GM12864 (cell line): ENCODE data around the gene TBCK.

Experiments used
- DNase-seq: peaks from one replicate; pipeline ENCODE4 v3.0.0-alpha.2; 2011; ENCODE audit warnings: low read depth
- H3K4me3 ChIP-seq: 2 replicates; pipeline ENCODE4 v1.5.1; 2011; ENCODE audit warnings: mild to moderate bottlenecking, low read depth, low read length, control low read depth
- TF ChIP-seq, protein P1 (sequence below): IDR thresholded peaks from 2 replicates; pipeline ENCODE4 v1.5.1; 2011; ENCODE audit warnings: low read depth, mild to moderate bottlenecking, moderate library complexity, low read length, control low read depth, inconsistent platforms; ENCODE audit errors: missing control alignments

TBCK gene

DNA sequence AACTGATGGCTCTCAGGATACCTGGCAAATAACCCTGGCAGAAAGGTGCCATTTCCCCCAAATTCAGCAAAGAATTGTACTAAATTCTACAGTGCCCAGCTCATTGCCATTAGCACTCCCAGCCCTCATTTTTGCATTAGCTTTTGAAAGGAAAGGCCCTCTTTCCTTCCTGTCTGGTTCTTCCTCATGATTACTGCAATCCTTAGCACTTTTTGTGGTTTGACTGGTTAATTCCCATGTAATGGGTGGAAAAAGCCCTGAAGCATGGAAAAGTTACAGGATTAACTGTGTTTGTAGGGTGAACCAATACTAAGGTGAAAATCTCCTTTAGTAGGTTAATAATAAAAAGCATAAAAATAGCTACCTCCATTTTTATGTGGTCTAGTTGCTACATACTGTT is 281.3 kb downstream of the TBCK start:
- no peak for DNase-seq
- TF ChIP-seq, protein P1, sequence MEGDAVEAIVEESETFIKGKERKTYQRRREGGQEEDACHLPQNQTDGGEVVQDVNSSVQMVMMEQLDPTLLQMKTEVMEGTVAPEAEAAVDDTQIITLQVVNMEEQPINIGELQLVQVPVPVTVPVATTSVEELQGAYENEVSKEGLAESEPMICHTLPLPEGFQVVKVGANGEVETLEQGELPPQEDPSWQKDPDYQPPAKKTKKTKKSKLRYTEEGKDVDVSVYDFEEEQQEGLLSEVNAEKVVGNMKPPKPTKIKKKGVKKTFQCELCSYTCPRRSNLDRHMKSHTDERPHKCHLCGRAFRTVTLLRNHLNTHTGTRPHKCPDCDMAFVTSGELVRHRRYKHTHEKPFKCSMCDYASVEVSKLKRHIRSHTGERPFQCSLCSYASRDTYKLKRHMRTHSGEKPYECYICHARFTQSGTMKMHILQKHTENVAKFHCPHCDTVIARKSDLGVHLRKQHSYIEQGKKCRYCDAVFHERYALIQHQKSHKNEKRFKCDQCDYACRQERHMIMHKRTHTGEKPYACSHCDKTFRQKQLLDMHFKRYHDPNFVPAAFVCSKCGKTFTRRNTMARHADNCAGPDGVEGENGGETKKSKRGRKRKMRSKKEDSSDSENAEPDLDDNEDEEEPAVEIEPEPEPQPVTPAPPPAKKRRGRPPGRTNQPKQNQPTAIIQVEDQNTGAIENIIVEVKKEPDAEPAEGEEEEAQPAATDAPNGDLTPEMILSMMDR: no peak
- no peak overlapping the region for H3K4me3 ChIP-seq

DNA sequence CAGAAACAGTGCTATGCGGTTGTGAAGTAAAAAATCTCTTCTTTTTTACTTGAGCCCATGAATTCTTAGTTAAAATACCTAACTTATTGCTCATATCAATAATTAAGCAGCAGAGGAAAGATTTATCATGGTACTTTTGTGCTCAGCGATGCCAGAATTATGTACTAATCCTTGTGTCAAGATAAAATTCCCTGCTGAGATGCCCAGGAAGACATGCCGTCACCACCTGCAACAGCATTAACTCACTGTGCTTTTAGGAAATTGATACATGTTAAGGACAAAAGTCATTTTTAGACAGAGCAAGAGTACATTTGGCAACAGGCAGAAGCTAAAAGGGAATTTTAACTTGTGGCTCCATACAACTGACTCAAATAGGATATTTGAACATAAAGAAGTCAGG is 281.8 kb downstream of the TBCK start:
- TF ChIP-seq, protein P1: no peak
- no peak for DNase-seq
- no peak overlapping the region for H3K4me3 ChIP-seq

DNA sequence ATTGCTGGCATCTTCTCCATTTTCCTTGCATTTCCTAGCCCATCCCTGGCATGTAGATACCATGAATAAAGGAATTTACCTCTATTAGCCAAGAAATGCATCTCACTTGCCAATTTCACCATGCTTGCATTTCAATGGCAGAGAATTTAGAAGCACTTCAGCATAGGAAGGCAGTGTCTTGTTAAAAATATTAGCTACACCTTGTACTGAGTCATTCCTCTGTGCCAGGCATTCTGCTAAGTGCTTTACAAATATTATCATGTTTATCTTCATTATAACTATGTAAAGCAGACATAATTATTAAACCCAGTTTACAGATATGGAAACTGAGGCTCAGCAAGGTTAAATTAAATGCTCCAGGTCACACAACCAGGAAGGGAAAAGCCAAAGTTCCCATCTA is 282.5 kb downstream of the TBCK start:
- H3K4me3 ChIP-seq: no peak overlapping the region
- no peak for DNase-seq
- TF ChIP-seq, protein P1: no peak

DNA sequence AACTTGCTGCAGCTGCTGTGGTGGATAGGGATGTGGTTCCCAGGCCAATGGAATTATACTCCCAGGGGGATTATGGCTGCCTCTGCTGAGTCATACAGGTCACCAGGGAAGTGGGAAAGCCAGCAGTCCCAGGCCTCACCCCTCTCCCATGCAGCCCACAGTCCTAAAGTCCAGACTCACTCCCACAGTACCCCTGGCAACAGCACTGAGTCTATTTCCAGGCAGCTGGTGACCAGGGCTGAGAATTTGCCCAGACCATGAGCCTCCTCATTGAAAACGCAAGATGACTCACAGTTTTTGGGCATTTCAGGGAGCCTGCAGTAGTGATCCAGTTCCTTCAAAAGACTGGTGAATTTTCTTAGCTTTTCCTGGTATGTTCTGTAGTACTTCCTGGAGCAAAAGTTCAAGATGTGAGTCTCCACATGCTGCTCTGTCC is 283.1 kb downstream of the TBCK start:
- no peak overlapping the region for H3K4me3 ChIP-seq
- DNase-seq: no peak
- TF ChIP-seq, protein P1: no peak

DNA sequence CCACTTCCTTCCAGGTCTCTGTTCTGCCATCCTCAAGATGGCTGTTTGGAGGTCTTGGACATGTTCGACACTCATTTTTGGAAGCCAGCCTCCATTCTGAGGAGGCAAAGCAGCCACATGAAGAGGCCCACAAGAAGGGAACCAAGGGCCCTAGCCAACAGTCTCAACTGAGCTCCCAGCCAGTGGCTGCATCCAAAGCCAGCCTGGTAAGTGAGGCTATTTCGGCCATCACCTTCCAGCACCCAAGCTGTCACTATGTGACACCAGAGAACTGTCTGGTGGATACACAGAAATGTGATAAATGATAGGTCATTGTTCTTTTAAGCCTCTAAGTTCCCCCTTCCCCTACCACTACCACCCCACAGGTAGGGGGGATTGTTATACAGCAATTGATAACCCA is 293.6 kb downstream of the TBCK start:
- no peak for DNase-seq
- H3K4me3 ChIP-seq: no peak overlapping the region
- TF ChIP-seq, protein P1: no peak

DNA sequence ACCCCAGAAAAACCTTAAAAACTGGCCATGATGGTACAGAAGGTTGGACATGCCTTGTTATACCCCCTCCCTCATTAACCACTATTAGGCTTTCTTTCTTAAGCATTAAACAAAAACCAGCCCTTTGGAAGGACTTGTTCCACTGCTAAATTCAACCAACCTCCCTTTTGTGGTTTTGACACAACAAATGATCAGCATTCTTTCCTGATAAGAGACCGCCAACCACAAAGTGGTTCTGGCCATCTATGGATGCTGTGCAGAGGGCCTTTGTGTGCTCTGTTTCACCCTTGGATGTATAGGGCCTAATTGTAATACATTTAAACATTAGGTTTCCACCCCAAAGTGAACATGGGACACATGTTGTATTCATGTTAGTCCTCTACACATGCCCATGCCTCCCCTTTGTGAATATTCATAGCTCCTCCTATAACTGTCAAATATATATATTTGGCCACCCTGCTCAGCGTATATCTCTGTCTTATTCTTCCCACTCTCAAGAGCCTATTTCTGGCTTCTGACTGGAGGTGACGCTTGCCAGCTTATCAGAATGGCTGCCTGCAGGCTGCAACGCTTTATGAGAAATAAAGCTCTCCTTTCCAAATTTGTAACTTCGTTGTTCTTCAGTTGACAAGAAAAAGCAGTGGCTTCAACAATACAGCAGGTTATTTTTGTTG is 294.1 kb downstream of the TBCK start:
- TF ChIP-seq, protein P1: no peak
- no peak overlapping the region for H3K4me3 ChIP-seq
- DNase-seq: no peak

DNA sequence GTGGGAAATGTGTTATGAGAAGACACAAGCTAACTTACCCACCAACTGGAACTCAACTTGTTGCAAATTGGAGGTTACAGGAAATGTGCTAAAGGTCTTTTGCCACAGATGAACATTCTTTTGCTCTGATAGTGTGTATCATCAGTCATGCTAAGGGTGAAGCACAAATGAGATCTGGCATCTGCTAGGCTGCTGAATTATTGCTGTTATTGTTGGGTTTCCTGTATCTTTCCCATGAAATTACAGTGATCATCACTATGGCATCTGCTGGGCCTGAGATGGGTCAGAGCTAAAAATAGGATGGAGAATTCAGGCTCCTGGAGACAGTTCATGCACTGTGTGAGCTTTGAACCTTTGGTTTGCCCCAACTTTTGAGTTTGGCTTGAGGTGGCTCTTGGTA is 296.2 kb downstream of the TBCK start:
- DNase-seq: no peak

More for the DNA sequence above, 296.2 kb downstream of the TBCK start:
- H3K4me3 ChIP-seq: no peak overlapping the region
- TF ChIP-seq, protein P1: no peak
